ENCODE data around the gene CALM1.

The CALM1 gene

GRCh38 chr14:90450667-90451066, 53.8 kb downstream of the CALM1 start:
- no peak for DNase-seq
- H3K4ac ChIP-seq (ENCODE audit: low read depth, low read length), result no peak overlapping the region
- H2BK5ac ChIP-seq (ENCODE audit: low read depth, low read length, poor library complexity), result no peak overlapping the region
- no peaks in the 10 kb centered on the region for H3K36me3 ChIP-seq (ENCODE audit: control insufficient read depth in 1 of 2, insufficient read depth in 2 of 2, low read length in 2 of 2)
- H4K8ac ChIP-seq (ENCODE audit: low read depth, low read length), result no peak overlapping the region
- no peak overlapping the region for H2BK12ac ChIP-seq (ENCODE audit: low read length)
- H3K23ac ChIP-seq (ENCODE audit: low read length), result no peak overlapping the region
- peaks cover 12% of the 10 kb centered on the region for H3K79me1 ChIP-seq (ENCODE audit: low read length)
- H3K4me3 ChIP-seq (ENCODE audit: low read depth, low read length), result no peak overlapping the region
- H2AFZ ChIP-seq (ENCODE audit: insufficient read depth, low read length, poor library complexity), result no peak overlapping the region
- no peaks in the 10 kb centered on the region for H3K79me2 ChIP-seq (ENCODE audit: control insufficient read depth, insufficient read depth, low read length, poor library complexity)
- no peak overlapping the region for H4K91ac ChIP-seq (ENCODE audit: low read depth, low read length)
- peaks cover 10 to 16% of the 10 kb centered on the region in 2 experiments for H3K4me1 ChIP-seq (ENCODE audit: control insufficient read depth in 1 of 2, insufficient read depth in 2 of 2, low read length in 2 of 2)
- H3K18ac ChIP-seq (ENCODE audit: low read length), result no peak overlapping the region
- H3K4me2 ChIP-seq (ENCODE audit: low read length), result no peak overlapping the region
- H3K27me3 ChIP-seq (ENCODE audit: insufficient read depth, low read length), result no peaks in the 10 kb centered on the region
- no peak overlapping the region for H3K14ac ChIP-seq (ENCODE audit: low read length)
- H3K27ac ChIP-seq (ENCODE audit: low read depth, low read length), result no peak overlapping the region
- WGBS (ENCODE audit: extremely low coverage, insufficient coverage, insufficient read length), result no CpG with 5 or more reads among the region's 3 CpGs
- no peak overlapping the region for H4K12ac ChIP-seq (ENCODE audit: low read depth, low read length)
- no peak overlapping the region for H2BK120ac ChIP-seq (ENCODE audit: insufficient read depth, low read length, poor library complexity)
- no peak overlapping the region for H2AK5ac ChIP-seq (ENCODE audit: low read length)
- H3K9ac ChIP-seq (ENCODE audit: low read length), result no peak overlapping the region
- H3K9me3 ChIP-seq (ENCODE audit: insufficient read depth, low read depth, low read length), result peaks cover 2% of the 10 kb centered on the region

GRCh38 chr14:90451443-90451842, 54.6 kb downstream of the CALM1 start:
- Histone ChIP-seq H3K79me1 (ENCODE audit: low read length) (peaks cover 12% of the 10 kb centered on the region), H2BK120ac (ENCODE audit: insufficient read depth, low read length, poor library complexity) (no peak overlapping the region), H3K79me2 (ENCODE audit: control insufficient read depth, insufficient read depth, low read length, poor library complexity) (no peaks in the 10 kb centered on the region), H4K8ac (ENCODE audit: low read depth, low read length) (no peak overlapping the region), H3K4me1 (ENCODE audit: control insufficient read depth in 1 of 2, insufficient read depth in 2 of 2, low read length in 2 of 2) (peaks cover 10 to 16% of the 10 kb centered on the region in 2 experiments), H2BK5ac (ENCODE audit: low read depth, low read length, poor library complexity) (no peak overlapping the region), H3K36me3 (ENCODE audit: control insufficient read depth in 1 of 2, insufficient read depth in 2 of 2, low read length in 2 of 2) (no peaks in the 10 kb centered on the region), H2AK5ac (ENCODE audit: low read length) (no peak overlapping the region), H3K9me3 (ENCODE audit: insufficient read depth, low read depth, low read length) (peaks cover 2% of the 10 kb centered on the region), H4K91ac (ENCODE audit: low read depth, low read length) (no peak overlapping the region), H3K18ac (ENCODE audit: low read length) (no peak overlapping the region), H2BK12ac (ENCODE audit: low read length) (no peak overlapping the region), H4K12ac (ENCODE audit: low read depth, low read length) (no peak overlapping the region), H3K9ac (ENCODE audit: low read length) (no peak overlapping the region), H3K27me3 (ENCODE audit: insufficient read depth, low read length) (no peaks in the 10 kb centered on the region), H3K14ac (ENCODE audit: low read length) (no peak overlapping the region), H3K4me2 (ENCODE audit: low read length) (no peak overlapping the region), H3K23ac (ENCODE audit: low read length) (no peak overlapping the region), H2AFZ (ENCODE audit: insufficient read depth, low read length, poor library complexity) (no peak overlapping the region), H3K4ac (ENCODE audit: low read depth, low read length) (no peak overlapping the region), H3K4me3 (ENCODE audit: low read depth, low read length) (no peak overlapping the region), H3K27ac (ENCODE audit: low read depth, low read length) (no peak overlapping the region)
- DNase-seq, result no peak
- no CpG with 5 or more reads among the region's 13 CpGs for WGBS (ENCODE audit: extremely low coverage, insufficient coverage, insufficient read length)

DNA sequence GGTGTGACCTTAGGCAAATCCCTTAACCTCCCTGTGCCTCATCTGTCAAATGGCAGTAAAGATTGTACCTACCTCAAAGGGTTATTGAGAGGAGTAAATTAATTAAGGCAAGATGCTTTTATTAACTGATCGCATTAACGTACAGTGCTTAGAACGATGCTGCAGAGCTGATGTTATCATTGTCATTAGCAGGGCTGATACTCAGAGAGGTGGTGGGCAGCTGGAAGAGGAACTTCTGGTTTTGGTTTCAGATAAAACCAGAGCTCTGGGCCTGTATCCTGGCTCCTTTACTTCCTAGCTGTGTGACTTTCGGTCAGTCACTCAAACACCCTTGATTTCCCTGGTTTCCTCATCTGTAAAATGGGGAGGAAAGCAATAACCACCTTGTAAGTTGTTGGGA, 55.1 kb downstream of the CALM1 start:
- no peaks in the 10 kb centered on the region for H3K36me3 ChIP-seq (ENCODE audit: control insufficient read depth in 1 of 2, insufficient read depth in 2 of 2, low read length in 2 of 2)
- H3K4me3 ChIP-seq (ENCODE audit: low read depth, low read length), result no peak overlapping the region
- H2BK12ac ChIP-seq (ENCODE audit: low read length), result no peak overlapping the region
- no CpG with 5 or more reads among the region's 4 CpGs for WGBS (ENCODE audit: extremely low coverage, insufficient coverage, insufficient read length)
- H3K4me2 ChIP-seq (ENCODE audit: low read length), result no peak overlapping the region
- H2AFZ ChIP-seq (ENCODE audit: insufficient read depth, low read length, poor library complexity), result no peak overlapping the region
- no peak overlapping the region for H4K12ac ChIP-seq (ENCODE audit: low read depth, low read length)
- H3K23ac ChIP-seq (ENCODE audit: low read length), result no peak overlapping the region
- no peak overlapping the region for H2BK5ac ChIP-seq (ENCODE audit: low read depth, low read length, poor library complexity)
- no peak for DNase-seq
- no peak overlapping the region for H2BK120ac ChIP-seq (ENCODE audit: insufficient read depth, low read length, poor library complexity)
- peaks cover 10 to 16% of the 10 kb centered on the region in 2 experiments for H3K4me1 ChIP-seq (ENCODE audit: control insufficient read depth in 1 of 2, insufficient read depth in 2 of 2, low read length in 2 of 2)
- no peak overlapping the region for H3K9ac ChIP-seq (ENCODE audit: low read length)
- no peak overlapping the region for H2AK5ac ChIP-seq (ENCODE audit: low read length)
- H3K27me3 ChIP-seq (ENCODE audit: insufficient read depth, low read length), result no peaks in the 10 kb centered on the region
- H3K27ac ChIP-seq (ENCODE audit: low read depth, low read length), result no peak overlapping the region
- H3K14ac ChIP-seq (ENCODE audit: low read length), result no peak overlapping the region
- H4K91ac ChIP-seq (ENCODE audit: low read depth, low read length), result no peak overlapping the region
- H4K8ac ChIP-seq (ENCODE audit: low read depth, low read length), result no peak overlapping the region
- H3K79me2 ChIP-seq (ENCODE audit: control insufficient read depth, insufficient read depth, low read length, poor library complexity), result no peaks in the 10 kb centered on the region
- no peak overlapping the region for H3K18ac ChIP-seq (ENCODE audit: low read length)
- peaks cover 12% of the 10 kb centered on the region for H3K79me1 ChIP-seq (ENCODE audit: low read length)
- H3K9me3 ChIP-seq (ENCODE audit: insufficient read depth, low read depth, low read length), result peaks cover 2% of the 10 kb centered on the region
- H3K4ac ChIP-seq (ENCODE audit: low read depth, low read length), result no peak overlapping the region

DNA sequence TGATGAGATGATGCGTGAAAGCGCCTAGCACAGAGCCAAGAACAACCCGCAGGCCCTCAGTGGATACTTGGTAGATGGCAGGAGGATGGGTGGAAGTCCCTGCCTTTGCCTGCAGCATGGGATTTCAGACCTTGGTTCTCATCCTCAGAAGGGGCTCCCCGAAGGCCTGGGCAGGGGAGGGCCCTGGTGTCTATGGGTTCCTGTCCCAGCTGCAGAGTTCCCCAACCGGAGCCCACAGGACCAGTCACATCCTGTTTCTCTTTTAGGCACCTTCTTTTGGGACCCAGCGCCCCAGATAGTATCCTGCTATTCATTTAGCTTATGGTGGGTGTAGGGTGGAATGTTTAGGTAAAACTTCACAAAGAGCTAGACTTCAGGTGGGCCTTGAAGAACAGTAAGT, 55.5 kb downstream of the CALM1 start:
- Histone ChIP-seq H3K36me3 (ENCODE audit: control insufficient read depth in 1 of 2, insufficient read depth in 2 of 2, low read length in 2 of 2) (no peaks in the 10 kb centered on the region), H4K8ac (ENCODE audit: low read depth, low read length) (no peak overlapping the region), H2AK5ac (ENCODE audit: low read length) (no peak overlapping the region), H3K4me2 (ENCODE audit: low read length) (no peak overlapping the region), H4K12ac (ENCODE audit: low read depth, low read length) (no peak overlapping the region), H2BK120ac (ENCODE audit: insufficient read depth, low read length, poor library complexity) (no peak overlapping the region), H3K9me3 (ENCODE audit: insufficient read depth, low read depth, low read length) (peaks cover 2% of the 10 kb centered on the region), H3K23ac (ENCODE audit: low read length) (no peak overlapping the region), H3K18ac (ENCODE audit: low read length) (no peak overlapping the region), H3K9ac (ENCODE audit: low read length) (no peak overlapping the region), H3K27me3 (ENCODE audit: insufficient read depth, low read length) (no peaks in the 10 kb centered on the region), H2BK5ac (ENCODE audit: low read depth, low read length, poor library complexity) (no peak overlapping the region), H2BK12ac (ENCODE audit: low read length) (no peak overlapping the region), H3K4me1 (ENCODE audit: control insufficient read depth in 1 of 2, insufficient read depth in 2 of 2, low read length in 2 of 2) (peaks cover 10 to 16% of the 10 kb centered on the region in 2 experiments), H3K79me2 (ENCODE audit: control insufficient read depth, insufficient read depth, low read length, poor library complexity) (no peaks in the 10 kb centered on the region), H4K91ac (ENCODE audit: low read depth, low read length) (no peak overlapping the region), H3K4ac (ENCODE audit: low read depth, low read length) (no peak overlapping the region), H2AFZ (ENCODE audit: insufficient read depth, low read length, poor library complexity) (no peak overlapping the region), H3K79me1 (ENCODE audit: low read length) (peaks cover 12% of the 10 kb centered on the region), H3K27ac (ENCODE audit: low read depth, low read length) (no peak overlapping the region), H3K4me3 (ENCODE audit: low read depth, low read length) (no peak overlapping the region), H3K14ac (ENCODE audit: low read length) (no peak overlapping the region)
- WGBS (ENCODE audit: extremely low coverage, insufficient coverage, insufficient read length), result no CpG with 5 or more reads among the region's 6 CpGs
- DNase-seq, result no peak

Measured in trophoblast cell (in vitro differentiated cells and primary cell).